PC-3 (cell line): ENCODE data around the gene PSME4. TPM values are rescaled to one million over a fixed set of nuclear protein-coding genes. Genes with fewer than 3 reads are reported as not detected.

Source experiments
- ATAC-seq: fragments of 200-7000 bp; cut with Tn5 transposase; 2 replicates; pipeline ENCODE4 v1.9.1; 2020; ENCODE audit warnings: mild to moderate bottlenecking, moderate library complexity
- BruUV-seq: library from RNA; stranded (reverse); fragments of 400-500 nt; replicated peaks from 2 replicates; lab custom pipeline; 2021; lab: Mats Ljungman, UMichigan
- CTCF ChIA-PET: fragments of 300-600 bp; sonication (Branson Sonifier 250); formaldehyde crosslinking; loops from one replicate; lab custom pipeline; 2022; ENCODE audit warnings: antibody characterized with exemption; lab: Charles Lee
- POLR2A ChIA-PET: fragments of 300-600 bp; sonication (Branson Sonifier 250); formaldehyde crosslinking; loops from one replicate; lab custom pipeline; 2022; ENCODE audit warnings: antibody characterized with exemption; ENCODE audit not compliant: unreplicated experiment; lab: Charles Lee
- DNase-seq: peaks from one replicate; pipeline ENCODE4 v3.0.0-alpha.2; 2015
- H2AFZ ChIP-seq: fragments of 300-600 bp; sonication (generic); 2 replicates; pipeline ENCODE4 v1.6.0; 2016; ENCODE audit warnings: antibody characterized with exemption, low read length
- H3F3A ChIP-seq: fragments of 300-600 bp; sonication (generic); one replicate; pipeline ENCODE4 v1.6.0; 2017; ENCODE audit warnings: antibody characterized with exemption, low read length, control low read depth, mild to moderate bottlenecking; ENCODE audit not compliant: unreplicated experiment
- H3K27ac ChIP-seq: fragments of 300-600 bp; sonication (generic); 2 replicates; pipeline ENCODE4 v1.5.1; 2016; ENCODE audit warnings: mild to moderate bottlenecking, low read length
- H3K27me3 ChIP-seq: fragments of 300-600 bp; sonication (generic); 2 replicates; pipeline ENCODE4 v1.6.1; 2016; ENCODE audit warnings: low read length, mixed read lengths
- H3K36me3 ChIP-seq: fragments of 300-600 bp; sonication (generic); 2 replicates; pipeline ENCODE4 v1.6.1; 2016; ENCODE audit warnings: low read depth, mixed run types, low read length, mixed read lengths
- H3K4me1 ChIP-seq: fragments of 300-600 bp; sonication (generic); 2 replicates; pipeline ENCODE4 v1.5.1; 2016; ENCODE audit warnings: low read length; ENCODE audit not compliant: insufficient read depth
- H3K4me2 ChIP-seq: fragments of 300-600 bp; sonication (generic); 2 replicates; pipeline ENCODE4 v1.6.0; 2016; ENCODE audit warnings: low read length
- H3K4me3 ChIP-seq: fragments of 300-600 bp; sonication (generic); 2 replicates; pipeline ENCODE4 v1.5.1; 2016; ENCODE audit warnings: mild to moderate bottlenecking, low read length, mixed read lengths
- H3K79me2 ChIP-seq: fragments of 300-600 bp; sonication (generic); 2 replicates; pipeline ENCODE4 v1.6.1; 2017; ENCODE audit warnings: low read length, mixed read lengths
- H3K9ac ChIP-seq: fragments of 300-600 bp; sonication (generic); 2 replicates; pipeline ENCODE4 v1.6.0; 2016; ENCODE audit warnings: mild to moderate bottlenecking, low read length
- H3K9me2 ChIP-seq: fragments of 300-600 bp; sonication (generic); replicated peaks from 2 replicates; pipeline ENCODE4 v1.6.1; 2016; ENCODE audit warnings: mixed run types, low read length, mixed read lengths
- H3K9me3 ChIP-seq: fragments of 300-600 bp; sonication (generic); 2 replicates; pipeline ENCODE4 v1.6.1; 2016; ENCODE audit warnings: low read length, mixed read lengths
- H4K20me1 ChIP-seq: fragments of 300-600 bp; sonication (generic); 2 replicates; pipeline ENCODE4 v1.6.1; 2016; ENCODE audit warnings: low read length, mixed read lengths
- EZH2 ChIP-seq: fragments of 300-600 bp; sonication (generic); IDR thresholded peaks from one replicate; pipeline ENCODE4 v1.6.1; 2017; ENCODE audit warnings: antibody characterized with exemption, mild to moderate bottlenecking, low read length; ENCODE audit not compliant: unreplicated experiment
- EZH2phosphoT487 ChIP-seq: fragments of 300-600 bp; sonication (generic); IDR thresholded peaks from 2 replicates; pipeline ENCODE4 v1.6.1; 2018; ENCODE audit warnings: mild to moderate bottlenecking, antibody characterized with exemption, low read length, borderline replicate concordance
- intact Hi-C: fragments of 100-400 bp; cut with micrococcal nuclease; formaldehyde crosslinking; loops from 2 replicates; pipeline ENCODE4 v1.9.0; 2023
- total RNA-seq: library from RNA; depleted of rRNA; stranded (reverse); fragments of >200 nt; gene quantifications from 2 replicates; pipeline ENCODE4 v1.2.3, GENCODE V29; 2014
- TF ChIP-seq, protein P1 (sequence below): fragments of 300-600 bp; sonication (generic); conservative IDR thresholded peaks from 2 replicates; pipeline ENCODE4 v1.5.1; 2017; ENCODE audit warnings: antibody characterized with exemption, low read depth, mild to moderate bottlenecking, low read length

Gene PSME4
- total RNA-seq, 1 experiment from 2014 or later: 54.7 TPM

DNA sequence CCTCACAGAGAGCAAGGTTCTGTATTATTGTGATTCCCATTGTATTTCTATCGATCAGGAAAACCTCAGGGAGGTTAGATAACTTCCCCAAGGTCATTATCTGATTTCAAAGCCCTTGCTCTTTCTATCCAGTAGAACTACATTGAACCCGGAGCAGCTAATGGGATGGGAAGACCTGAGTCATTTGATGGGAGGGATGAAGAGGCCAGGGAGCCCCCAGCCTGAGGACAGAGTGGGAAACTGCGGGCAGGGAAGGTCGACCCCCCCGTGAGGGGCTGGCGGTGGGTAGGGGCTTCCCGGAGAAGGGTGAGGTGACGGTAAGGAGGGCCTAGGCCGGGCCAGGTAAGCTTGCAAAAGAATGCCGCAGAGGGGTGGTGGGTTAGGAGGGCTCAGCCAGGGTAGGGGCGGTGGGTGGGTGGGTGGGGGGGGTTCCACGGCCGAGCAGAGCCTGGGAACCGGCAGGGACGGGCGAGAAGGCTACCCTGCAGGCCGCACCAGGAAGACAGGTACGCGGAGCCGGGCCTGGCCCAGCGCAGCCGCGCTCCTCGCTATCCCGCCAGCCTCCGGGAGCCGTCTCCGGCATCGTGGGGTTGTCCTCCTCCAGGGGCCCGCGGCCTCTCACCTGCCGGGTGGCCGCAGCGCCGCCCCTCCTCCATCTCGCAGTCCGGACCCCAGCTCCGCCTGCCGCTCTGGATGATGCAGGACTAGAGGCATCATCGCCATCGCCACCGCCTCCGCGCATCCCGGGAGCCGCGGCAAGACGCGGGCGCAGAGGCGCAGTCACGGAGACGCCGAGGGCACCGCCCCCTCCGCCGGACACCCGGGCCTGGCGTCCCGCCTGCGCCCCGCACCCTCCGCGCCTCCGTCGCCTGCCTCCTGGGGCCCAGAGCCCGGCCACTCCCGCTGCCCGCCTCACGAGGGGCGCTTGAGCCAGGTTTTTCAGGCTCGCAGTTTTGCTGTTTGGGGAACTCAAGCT, 111.3 kb downstream of the PSME4 start, which contains the start of gene GPR75:
TSS of gene GPR75 (minus strand) at position 762 of the 976 bp plus-strand sequence. CDS start 5,211 bp downstream, outside the sequence.
- Histone ChIP-seq H3K27me3 (no peaks in the 10 kb centered on the region), H3K9me2 (no peaks in the 10 kb centered on the region), H3K9ac (no peak within 1 kb of the TSS), H3K4me3 (no peak within 1 kb of the TSS), H3K27ac (no peak within 1 kb of the TSS), H3K4me1 (no peaks in the 10 kb centered on the region), H3K9me3 (no peaks in the 10 kb centered on the region), H4K20me1 (no peaks in the 10 kb centered on the region), H3K4me2 (no peak within 1 kb of the TSS), H3K36me3 (no peaks in the 10 kb centered on the region; the same call in 1 of the 2 replicates), H3F3A (no peaks in the 10 kb centered on the region), H2AFZ (no peak within 1 kb of the TSS), H3K79me2 (no peaks in the 10 kb centered on the region)
- no TSS peak for BruUV-seq
- DNase-seq (no peak), ATAC-seq (no peak)
- CTCF ChIA-PET: no interaction called here
- POLR2A ChIA-PET: no interaction called here
- intact Hi-C loops: no loop called here
- no peak for TF ChIP-seq EZH2phosphoT487
- TF ChIP-seq, protein P1, sequence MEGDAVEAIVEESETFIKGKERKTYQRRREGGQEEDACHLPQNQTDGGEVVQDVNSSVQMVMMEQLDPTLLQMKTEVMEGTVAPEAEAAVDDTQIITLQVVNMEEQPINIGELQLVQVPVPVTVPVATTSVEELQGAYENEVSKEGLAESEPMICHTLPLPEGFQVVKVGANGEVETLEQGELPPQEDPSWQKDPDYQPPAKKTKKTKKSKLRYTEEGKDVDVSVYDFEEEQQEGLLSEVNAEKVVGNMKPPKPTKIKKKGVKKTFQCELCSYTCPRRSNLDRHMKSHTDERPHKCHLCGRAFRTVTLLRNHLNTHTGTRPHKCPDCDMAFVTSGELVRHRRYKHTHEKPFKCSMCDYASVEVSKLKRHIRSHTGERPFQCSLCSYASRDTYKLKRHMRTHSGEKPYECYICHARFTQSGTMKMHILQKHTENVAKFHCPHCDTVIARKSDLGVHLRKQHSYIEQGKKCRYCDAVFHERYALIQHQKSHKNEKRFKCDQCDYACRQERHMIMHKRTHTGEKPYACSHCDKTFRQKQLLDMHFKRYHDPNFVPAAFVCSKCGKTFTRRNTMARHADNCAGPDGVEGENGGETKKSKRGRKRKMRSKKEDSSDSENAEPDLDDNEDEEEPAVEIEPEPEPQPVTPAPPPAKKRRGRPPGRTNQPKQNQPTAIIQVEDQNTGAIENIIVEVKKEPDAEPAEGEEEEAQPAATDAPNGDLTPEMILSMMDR: no peak
- no peak for TF ChIP-seq EZH2

DNA sequence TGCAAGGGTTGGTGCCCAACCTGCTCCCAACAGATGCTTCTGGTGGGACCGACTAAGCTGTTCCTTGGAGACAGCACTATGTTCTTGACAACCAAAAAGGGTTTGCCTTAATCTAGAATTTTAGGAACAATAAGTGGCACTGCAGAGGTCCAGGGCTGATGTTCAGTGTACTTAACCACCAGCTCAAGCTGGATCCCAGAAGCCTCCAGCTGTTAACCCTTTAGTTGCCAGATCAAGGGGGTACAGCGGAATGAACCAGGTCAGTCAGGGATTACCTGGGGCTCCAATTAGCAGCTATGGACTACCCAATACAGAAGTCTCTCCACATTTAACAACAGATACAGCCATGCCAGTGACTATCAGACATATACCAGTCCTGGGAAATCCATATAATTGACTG, 114.5 kb downstream of the PSME4 start:
- H3K4me2 ChIP-seq: no peak overlapping the region
- H3K27me3 ChIP-seq: no peaks in the 10 kb centered on the region
- intact Hi-C loops: no loop called here
- H3K9me2 ChIP-seq: no peaks in the 10 kb centered on the region
- no peaks in the 10 kb centered on the region for H3K9me3 ChIP-seq
- H3F3A ChIP-seq: no peaks in the 10 kb centered on the region
- no TSS peak for BruUV-seq
- H3K4me3 ChIP-seq: no peak overlapping the region
- no peak overlapping the region for H3K27ac ChIP-seq
- no peaks in the 10 kb centered on the region for H3K4me1 ChIP-seq
- no peaks in the 10 kb centered on the region for H4K20me1 ChIP-seq
- H2AFZ ChIP-seq: no peak overlapping the region
- ChIA-PET POLR2A (no interaction called here), CTCF (no interaction called here)
- DNase-seq: no peak
- H3K79me2 ChIP-seq: no peaks in the 10 kb centered on the region
- ATAC-seq: no peak
- TF ChIP-seq, protein P1: no peak
- TF ChIP-seq EZH2 (no peak), EZH2phosphoT487 (no peak)
- H3K36me3 ChIP-seq: no peaks in the 10 kb centered on the region; the same call in 1 of the 2 replicates
- H3K9ac ChIP-seq: no peak overlapping the region

DNA sequence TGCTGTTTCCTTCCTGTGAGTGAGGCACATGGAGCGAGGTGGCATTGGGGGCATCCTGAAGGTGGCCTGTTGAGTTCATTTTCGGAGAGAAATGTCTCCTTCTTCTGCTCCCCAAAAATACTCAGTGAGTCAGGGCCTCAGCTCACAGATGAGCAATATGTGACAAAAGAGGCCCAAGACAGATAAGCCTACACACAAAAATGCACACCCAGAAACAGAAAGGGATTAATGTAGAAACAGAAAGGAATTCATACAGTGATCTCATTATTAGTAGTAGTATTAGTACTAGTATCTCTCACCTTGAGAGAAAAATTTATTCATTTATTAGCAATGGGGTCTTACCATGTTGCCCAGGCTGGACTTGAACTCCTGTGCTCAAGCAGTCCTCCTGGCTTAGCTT, 116.1 kb downstream of the PSME4 start:
- Histone ChIP-seq H3K9me3 (no peaks in the 10 kb centered on the region), H3K36me3 (no peaks in the 10 kb centered on the region), H3K27ac (no peak overlapping the region), H3K4me2 (no peak overlapping the region), H3K4me3 (no peak overlapping the region), H3F3A (no peaks in the 10 kb centered on the region), H3K9ac (no peak overlapping the region), H2AFZ (no peak overlapping the region), H3K4me1 (no peaks in the 10 kb centered on the region), H3K79me2 (no peaks in the 10 kb centered on the region), H4K20me1 (no peaks in the 10 kb centered on the region), H3K27me3 (no peaks in the 10 kb centered on the region), H3K9me2 (no peaks in the 10 kb centered on the region)
- no TSS peak for BruUV-seq
- ChIA-PET CTCF (no interaction called here), POLR2A (no interaction called here)
- no peak for DNase-seq
- intact Hi-C loops: no loop called here
- TF ChIP-seq EZH2: no peak
- no peak for TF ChIP-seq EZH2phosphoT487
- TF ChIP-seq, protein P1: no peak
- no peak for ATAC-seq
